ENCODE results near the gene UXS1.

Gene UXS1

GRCh38 chr2:106106622-106107508 lies 87.2 kb downstream of the UXS1 start:
- Mint-ChIP-seq H3K27ac (ENCODE audit: low read depth) (peak overlapping the region; percentile 67), H3K9me3 (no peaks in the 10 kb centered on the region), H3K4me3 (no peak overlapping the region), H3K27me3 (no peaks in the 10 kb centered on the region), H3K4me1 (peaks cover 5% of the 10 kb centered on the region), H3K36me3 (ENCODE audit: insufficient read depth) (peaks cover 18% of the 10 kb centered on the region)
- DNase-seq (ENCODE audit: low spot score in 2 of 2) (no peak), ATAC-seq (replicated peaks; ENCODE audit: extremely low read depth, poor library complexity, severe bottlenecking) (no peak)

GRCh38 chr2:106105151-106105922 lies 88.8 kb downstream of the UXS1 start:
- peaks cover 5% of the 10 kb centered on the region for H3K4me1 Mint-ChIP-seq
- no peak overlapping the region for H3K27ac Mint-ChIP-seq (ENCODE audit: low read depth)
- ATAC-seq (replicated peaks; ENCODE audit: extremely low read depth, poor library complexity, severe bottlenecking) (no peak), DNase-seq (ENCODE audit: low spot score in 2 of 2) (no peak)
- no peak overlapping the region for H3K4me3 Mint-ChIP-seq
- H3K27me3 Mint-ChIP-seq, result no peaks in the 10 kb centered on the region
- peaks cover 17% of the 10 kb centered on the region for H3K36me3 Mint-ChIP-seq (ENCODE audit: insufficient read depth)
- no peaks in the 10 kb centered on the region for H3K9me3 Mint-ChIP-seq

- H3K36me3 Mint-ChIP-seq (ENCODE audit: insufficient read depth), result peaks cover 20% of the 10 kb centered on the region
- H3K27me3 Mint-ChIP-seq, result no peaks in the 10 kb centered on the region
- no peak overlapping the region for H3K4me3 Mint-ChIP-seq
- H3K9me3 Mint-ChIP-seq, result no peaks in the 10 kb centered on the region
- ATAC-seq (replicated peaks; ENCODE audit: extremely low read depth, poor library complexity, severe bottlenecking), result no peak
- H3K27ac Mint-ChIP-seq (ENCODE audit: low read depth), result no peak overlapping the region
- peak; percentile 53 to 56 for DNase-seq (ENCODE audit: low spot score in 2 of 2)
- peaks cover 5% of the 10 kb centered on the region for H3K4me1 Mint-ChIP-seq
These were observed 89.6 kb downstream of the UXS1 start for GRCh38 chr2:106104332-106105062.

GRCh38 chr2:106099691-106100090 lies 94.4 kb downstream of the UXS1 start:
- DNase-seq (ENCODE audit: low spot score in 2 of 2) (no peak), ATAC-seq (replicated peaks; ENCODE audit: extremely low read depth, poor library complexity, severe bottlenecking) (no peak)
- Mint-ChIP-seq H3K9me3 (no peaks in the 10 kb centered on the region), H3K27ac (ENCODE audit: low read depth) (no peak overlapping the region), H3K4me3 (no peak overlapping the region), H3K36me3 (ENCODE audit: insufficient read depth) (peaks cover 21% of the 10 kb centered on the region), H3K4me1 (peaks cover 18% of the 10 kb centered on the region), H3K27me3 (no peaks in the 10 kb centered on the region)

- no peak for ATAC-seq (replicated peaks; ENCODE audit: extremely low read depth, poor library complexity, severe bottlenecking)
- no peak overlapping the region for H3K27ac Mint-ChIP-seq (ENCODE audit: low read depth)
- peaks cover 28% of the 10 kb centered on the region for H3K36me3 Mint-ChIP-seq (ENCODE audit: insufficient read depth)
- H3K9me3 Mint-ChIP-seq, result no peaks in the 10 kb centered on the region
- H3K27me3 Mint-ChIP-seq, result no peaks in the 10 kb centered on the region
- no peak for DNase-seq (ENCODE audit: low spot score in 2 of 2)
- peaks cover 23% of the 10 kb centered on the region for H3K4me1 Mint-ChIP-seq
- H3K4me3 Mint-ChIP-seq, result no peak overlapping the region
These were observed 95.4 kb downstream of the UXS1 start for GRCh38 chr2:106098664-106099063.

GRCh38 chr2:106098081-106098480 lies 96.0 kb downstream of the UXS1 start:
- no peak for ATAC-seq (replicated peaks; ENCODE audit: extremely low read depth, poor library complexity, severe bottlenecking)
- Mint-ChIP-seq H3K27ac (ENCODE audit: low read depth) (no peak overlapping the region), H3K4me3 (no peak overlapping the region), H3K4me1 (peaks cover 24% of the 10 kb centered on the region), H3K27me3 (no peaks in the 10 kb centered on the region), H3K36me3 (ENCODE audit: insufficient read depth) (peaks cover 28% of the 10 kb centered on the region), H3K9me3 (no peaks in the 10 kb centered on the region)
- no peak for DNase-seq (ENCODE audit: low spot score in 2 of 2)

GRCh38 chr2:106097038-106098000 lies 96.8 kb downstream of the UXS1 start:
- H3K36me3 Mint-ChIP-seq (ENCODE audit: insufficient read depth), result peaks cover 31% of the 10 kb centered on the region
- DNase-seq (ENCODE audit: low spot score in 2 of 2), result no peak
- peak overlapping the region; percentile 95 for H3K27ac Mint-ChIP-seq (ENCODE audit: low read depth)
- no peak for ATAC-seq (replicated peaks; ENCODE audit: extremely low read depth, poor library complexity, severe bottlenecking)
- no peaks in the 10 kb centered on the region for H3K9me3 Mint-ChIP-seq
- H3K4me1 Mint-ChIP-seq, result peaks cover 28% of the 10 kb centered on the region
- no peaks in the 10 kb centered on the region for H3K27me3 Mint-ChIP-seq
- peak overlapping the region; percentile 74 for H3K4me3 Mint-ChIP-seq

GRCh38 chr2:106096299-106097037 lies 97.6 kb downstream of the UXS1 start:
- H3K9me3 Mint-ChIP-seq, result no peaks in the 10 kb centered on the region
- ATAC-seq (replicated peaks; ENCODE audit: extremely low read depth, poor library complexity, severe bottlenecking) (no peak), DNase-seq (ENCODE audit: low spot score in 2 of 2) (no peak)
- peaks cover 34% of the 10 kb centered on the region for H3K4me1 Mint-ChIP-seq
- peaks cover 26% of the 10 kb centered on the region for H3K36me3 Mint-ChIP-seq (ENCODE audit: insufficient read depth)
- no peaks in the 10 kb centered on the region for H3K27me3 Mint-ChIP-seq
- H3K27ac Mint-ChIP-seq (ENCODE audit: low read depth), result peak overlapping the region; percentile 95
- H3K4me3 Mint-ChIP-seq, result peak overlapping the region; percentile 74

- H3K4me1 Mint-ChIP-seq, result peaks cover 38% of the 10 kb centered on the region
- H3K4me3 Mint-ChIP-seq, result peak overlapping the region; percentile 74
- H3K9me3 Mint-ChIP-seq, result no peaks in the 10 kb centered on the region
- H3K27me3 Mint-ChIP-seq, result no peaks in the 10 kb centered on the region
- peak overlapping the region; percentile 95 for H3K27ac Mint-ChIP-seq (ENCODE audit: low read depth)
- ATAC-seq (replicated peaks; ENCODE audit: extremely low read depth, poor library complexity, severe bottlenecking), result peak; percentile 82
- peak; percentile 58 to 86 for DNase-seq (ENCODE audit: low spot score in 2 of 2)
- H3K36me3 Mint-ChIP-seq (ENCODE audit: insufficient read depth), result peaks cover 26% of the 10 kb centered on the region
These were observed 98.4 kb downstream of the UXS1 start for GRCh38 chr2:106095478-106096298.

GRCh38 chr2:106094131-106094841 lies 99.8 kb downstream of the UXS1 start:
- Mint-ChIP-seq H3K4me1 (peaks cover 45% of the 10 kb centered on the region), H3K4me3 (peak overlapping the region; percentile 68), H3K27me3 (no peaks in the 10 kb centered on the region), H3K36me3 (ENCODE audit: insufficient read depth) (peaks cover 22% of the 10 kb centered on the region), H3K27ac (ENCODE audit: low read depth) (peak overlapping the region; percentile 94), H3K9me3 (no peaks in the 10 kb centered on the region)
- ATAC-seq (replicated peaks; ENCODE audit: extremely low read depth, poor library complexity, severe bottlenecking) (peak; percentile 61), DNase-seq (ENCODE audit: low spot score in 2 of 2) (peak; percentile 46 to 80)
